GM18951 (cell line): Measurements from ENCODE around the gene RPSA.
"Not testable (repeated sequence)": the region's sequence is repeated elsewhere in the genome, so short reads cannot be mapped to it uniquely, and the experiment has no call there.

Source experiments
- POLR2A ChIP-seq: IDR thresholded peaks from 4 replicates; pipeline ENCODE4 v1.6.1; 2011; ENCODE audit warnings: mild to moderate bottlenecking; ENCODE audit not compliant: insufficient read length, insufficient read depth; ENCODE audit errors: extremely low read depth
- in situ Hi-C: fragments of 300-500 bp; cut with MboI; formaldehyde crosslinking; loops from one replicate; pipeline ENCODE4 v1.12.0; 2022; ENCODE audit warnings: low sequenced_read_pairs, mixed read lengths, inconsistent platforms; ENCODE audit not compliant: unreplicated experiment

RPSA gene

GRCh38 chr3:39445927-39446326, 39.4 kb downstream of the RPSA start:
- no peak for TF ChIP-seq POLR2A
- in situ Hi-C loops = no loop called here

- in situ Hi-C loops = no loop called here
Measured at GRCh38 chr3:39446444-39446843, 39.9 kb downstream of the RPSA start.

GRCh38 chr3:39447637-39448483, 41.3 kb downstream of the RPSA start:
- no peak for TF ChIP-seq POLR2A
- in situ Hi-C loops = no loop called here

More at GRCh38 chr3:39446444-39446843, 39.9 kb downstream of the RPSA start:
- TF ChIP-seq POLR2A = no peak

DNA sequence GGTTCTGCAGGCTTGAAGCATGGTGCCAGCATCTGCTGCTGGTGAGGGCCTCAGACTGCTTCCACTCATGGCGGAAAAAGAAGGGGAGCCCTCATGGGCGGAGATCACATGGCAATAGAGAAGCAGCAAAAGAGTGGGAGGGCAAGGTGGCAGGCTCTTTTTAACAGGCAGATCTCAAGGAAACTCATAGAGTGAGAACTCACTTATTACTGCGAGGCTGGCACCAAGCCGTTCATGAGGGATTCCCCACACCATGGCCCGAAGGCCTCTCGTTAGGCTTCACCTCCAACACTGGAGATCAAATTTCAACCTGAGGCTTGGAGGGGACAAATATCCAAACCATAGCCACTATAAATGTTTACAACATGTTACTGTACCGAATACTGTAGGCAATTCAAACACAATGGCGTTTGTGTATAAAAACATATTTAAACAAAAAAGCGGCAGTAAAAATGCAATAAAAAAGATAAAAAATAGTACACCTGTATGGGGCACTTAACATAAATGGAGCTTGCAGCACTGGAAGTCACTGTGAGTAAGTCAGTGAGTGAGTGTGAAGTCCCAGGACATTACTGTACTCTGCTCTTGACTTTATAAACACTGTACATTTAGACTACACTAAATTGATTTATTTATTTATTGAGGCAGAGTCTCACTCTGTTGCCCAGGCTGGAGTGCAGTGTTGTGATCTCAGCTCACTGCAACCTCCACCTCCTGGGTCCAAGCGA, 42.1 kb downstream of the RPSA start:
- no peak for TF ChIP-seq POLR2A
- in situ Hi-C loops = no loop called here

DNA sequence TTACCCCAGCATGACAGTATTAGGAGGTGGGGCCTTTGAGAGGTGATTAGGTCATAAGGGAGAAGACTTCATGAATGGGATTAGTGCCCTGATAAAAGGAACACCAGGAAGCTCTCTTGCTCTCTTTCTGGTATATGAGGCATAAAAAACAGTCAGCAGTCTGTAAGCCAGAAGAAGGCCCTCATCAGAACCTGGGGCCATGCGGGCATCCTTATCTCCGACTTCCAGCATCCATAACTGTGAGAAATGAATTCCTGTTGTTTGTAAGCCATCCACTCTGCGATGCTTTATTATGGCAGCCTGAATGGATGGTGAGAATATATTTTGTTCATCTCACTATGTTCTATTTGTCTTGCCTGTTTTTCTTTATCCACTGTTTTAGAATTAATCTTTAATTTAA, 43.3 kb downstream of the RPSA start:
- TF ChIP-seq POLR2A = no peak
- in situ Hi-C loops = no loop called here

DNA sequence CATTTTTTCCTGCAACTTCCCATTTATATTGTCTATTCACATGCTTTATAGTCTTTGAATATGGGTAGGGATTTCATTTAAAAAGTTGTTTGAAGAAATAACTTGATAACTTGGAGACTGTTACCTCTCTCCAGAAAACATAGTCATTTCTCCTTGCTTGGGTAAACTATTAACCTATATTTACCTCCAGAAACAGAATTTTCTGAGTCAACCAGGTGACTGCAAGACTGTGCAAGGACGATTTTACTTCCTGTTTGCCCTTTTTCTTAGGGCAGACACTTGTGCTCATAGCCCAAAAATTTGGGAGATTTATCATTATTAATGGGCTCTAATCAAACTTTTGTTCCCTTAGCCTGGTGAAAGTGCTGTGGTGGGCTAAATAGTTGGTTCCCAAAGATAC, 46.6 kb downstream of the RPSA start:
- in situ Hi-C loops = no loop called here
- no peak for TF ChIP-seq POLR2A

- in situ Hi-C loops = not testable (repeated sequence)
Measured at GRCh38 chr3:39453872-39454271, 47.4 kb downstream of the RPSA start.

DNA sequence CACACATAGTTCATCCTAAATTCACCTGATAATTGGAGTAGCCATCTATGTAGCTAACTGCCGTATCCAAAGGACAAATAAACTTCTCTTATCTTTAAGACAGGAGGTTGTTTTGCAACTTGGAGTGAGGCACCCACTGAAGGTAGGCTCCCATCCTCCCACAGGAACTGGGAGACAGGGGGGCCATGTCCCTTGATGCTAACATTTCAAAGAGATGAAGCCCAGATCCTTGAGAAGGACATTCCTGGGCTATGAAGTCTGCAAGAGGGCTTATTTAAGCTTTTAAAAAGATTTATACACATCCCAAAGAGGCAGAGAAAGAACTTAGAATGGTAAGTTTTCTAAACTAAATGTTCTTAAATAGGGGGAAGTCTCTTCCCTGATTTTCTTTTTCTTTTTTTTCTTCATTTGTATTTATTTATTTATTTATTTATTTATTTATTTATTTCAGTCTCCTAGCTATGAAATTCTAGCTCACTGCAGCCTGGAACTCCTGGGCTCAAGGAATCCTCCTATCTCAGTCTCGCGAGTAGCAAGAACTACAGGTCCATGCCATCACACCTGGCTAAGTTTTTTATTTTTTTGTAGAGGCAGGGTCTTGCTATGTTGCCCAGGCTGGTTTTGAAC, 48.2 kb downstream of the RPSA start:
- in situ Hi-C loops = no loop called here
- TF ChIP-seq POLR2A = no peak

- in situ Hi-C loops = no loop called here
- no peak for TF ChIP-seq POLR2A
Measured at GRCh38 chr3:39456159-39456558, 49.6 kb downstream of the RPSA start.

DNA sequence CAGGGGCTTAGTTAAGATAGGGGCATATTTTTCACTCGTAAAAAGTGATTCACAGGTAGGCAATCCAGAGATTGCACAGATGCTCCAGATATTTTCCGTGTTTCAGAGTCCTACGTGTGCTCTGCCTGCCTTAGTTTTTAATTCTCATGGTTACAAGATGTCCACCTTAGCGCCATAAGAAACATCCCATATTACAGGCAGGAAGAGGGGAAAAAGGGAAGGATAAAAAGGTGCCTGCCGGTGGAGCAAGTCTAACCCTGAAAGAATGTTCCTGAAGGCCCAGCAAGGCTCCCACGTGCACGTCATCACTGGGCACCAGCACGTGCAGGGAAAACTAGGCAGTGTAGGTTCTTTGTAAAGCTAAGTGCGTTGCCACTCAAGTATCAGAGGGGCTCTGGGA, 50.8 kb downstream of the RPSA start:
- no peak for TF ChIP-seq POLR2A
- in situ Hi-C loops = no loop called here

DNA sequence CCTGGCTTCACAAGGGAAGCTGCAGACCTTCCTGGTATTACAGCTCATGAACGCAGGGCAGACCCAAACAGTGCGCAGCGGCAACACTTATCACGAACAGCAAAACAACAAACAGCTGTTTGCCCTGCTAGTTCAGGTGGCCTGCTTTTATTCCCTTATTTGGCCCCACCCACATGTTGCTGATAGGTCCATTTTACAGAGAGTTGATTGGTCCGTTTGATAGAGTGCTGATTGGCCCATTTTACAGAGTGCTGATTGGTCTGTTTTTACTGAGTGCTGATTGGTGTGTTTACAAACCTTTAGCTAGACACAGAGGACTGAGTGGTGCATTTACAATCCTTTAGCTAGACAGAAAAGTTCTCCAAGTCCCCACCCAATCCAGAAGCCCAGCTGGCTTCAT, 52.1 kb downstream of the RPSA start:
- in situ Hi-C loops = not testable (repeated sequence)

DNA sequence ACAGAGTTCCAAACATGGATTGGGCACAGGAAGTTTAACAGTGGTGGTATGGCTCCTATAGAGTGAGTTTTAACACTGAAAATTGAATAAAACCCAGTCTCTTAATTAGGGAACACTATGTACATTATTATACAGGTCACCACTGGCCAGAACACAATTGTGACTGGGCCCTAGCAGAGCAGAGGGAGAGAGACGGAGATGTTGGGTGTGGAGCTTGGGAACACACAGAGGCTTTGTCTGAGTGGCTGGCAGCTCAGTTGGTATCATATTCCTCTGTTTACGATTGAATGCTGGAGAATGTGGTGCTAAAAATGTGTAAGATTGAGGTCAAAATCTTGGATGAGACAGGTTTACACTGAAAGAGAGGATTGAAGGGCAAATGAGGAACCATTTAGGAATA, 54.2 kb downstream of the RPSA start:
- in situ Hi-C loops = no loop called here
- TF ChIP-seq POLR2A = no peak
